CD14-positive monocyte (primary cell): ENCODE results near the gene KCNQ1OT1. TPM values are rescaled to one million over a fixed set of nuclear protein-coding genes. Genes with fewer than 3 reads are reported as not detected.

Experiments
- DNase-seq, 3 donors: peaks; one replicate each; pipeline ENCODE4 v3.0.0-alpha.2; 2011 to 2022
- H2AFZ ChIP-seq: 2 replicates; pipeline ENCODE4 v1.6.0; 2012; ENCODE audit warnings: mild to moderate bottlenecking, low read depth, low read length, inconsistent platforms; ENCODE audit not compliant: insufficient read depth, poor library complexity, severe bottlenecking
- H3K27ac ChIP-seq, 2 donors: 1 replicate in 1 of 2; 2 replicates in 1 of 2; pipeline ENCODE4 v1.5.1; 2012 to 2013; ENCODE audit warnings: low read length in 2 of 2, control low read depth in 1 of 2, inconsistent platforms in 1 of 2, low read depth in 1 of 2, mild to moderate bottlenecking in 1 of 2
- H3K27me3 ChIP-seq, 2 donors: one replicate each; pipeline versions ENCODE4 v1.6.0 to v1.6.1; 2011 to 2013; ENCODE audit warnings: low read length in 2 of 2; ENCODE audit not compliant: control insufficient read depth in 2 of 2, insufficient read depth in 2 of 2
- H3K36me3 ChIP-seq, 2 donors: replicated peaks in 1 of 2; 1 replicate in 1 of 2; 2 replicates in 1 of 2; pipeline versions ENCODE4 v1.5.1 to v1.6.1; 2012 to 2013; ENCODE audit warnings: low read length in 2 of 2, control low read depth in 1 of 2, inconsistent platforms in 1 of 2, mild to moderate bottlenecking in 1 of 2; ENCODE audit not compliant: insufficient read depth in 2 of 2, control insufficient read depth in 1 of 2
- H3K4me1 ChIP-seq, 2 donors: 1 replicate in 1 of 2; 2 replicates in 1 of 2; pipeline versions ENCODE4 v1.5.1 to v1.6.1; 2012 to 2013; ENCODE audit warnings: low read length in 2 of 2, control low read depth in 1 of 2, inconsistent platforms in 1 of 2, mild to moderate bottlenecking in 1 of 2, moderate library complexity in 1 of 2; ENCODE audit not compliant: insufficient read depth in 2 of 2, control insufficient read depth in 1 of 2
- H3K4me2 ChIP-seq: replicated peaks from 2 replicates; pipeline ENCODE3; 2012; ENCODE audit warnings: low read length, moderate library complexity, mild to moderate bottlenecking; ENCODE audit not compliant: poor library complexity, severe bottlenecking; ENCODE audit errors: extremely low read depth
- H3K4me3 ChIP-seq, 3 experiments: fragments of 200-600 bp in 1 of 3; sonication (generic) in 1 of 3; replicated peaks in 1 of 3; 1 replicate in 2 of 3; 2 replicates in 1 of 3; pipeline ENCODE4 v1.5.1; 2011 to 2013; ENCODE audit warnings: low read length in 3 of 3, mild to moderate bottlenecking in 3 of 3, control low read depth in 2 of 3, low read depth in 2 of 3, inconsistent platforms in 1 of 3, moderate library complexity in 1 of 3
- H3K79me2 ChIP-seq: 2 replicates; pipeline ENCODE4 v1.6.0; 2012; ENCODE audit warnings: mild to moderate bottlenecking, control low read depth, inconsistent platforms, low read length, moderate library complexity; ENCODE audit not compliant: insufficient read depth
- H3K9ac ChIP-seq: 2 replicates; pipeline ENCODE4 v1.6.0; 2017; ENCODE audit warnings: low read length, mild to moderate bottlenecking; ENCODE audit not compliant: insufficient read depth, poor library complexity, severe bottlenecking
- H3K9me3 ChIP-seq, 2 donors: replicated peaks in 1 of 2; 1 replicate in 1 of 2; 2 replicates in 1 of 2; pipeline versions ENCODE4 v1.5.1 to v1.6.1; 2012 to 2013; ENCODE audit warnings: low read length in 2 of 2, control low read depth in 1 of 2; ENCODE audit not compliant: control insufficient read depth in 1 of 2, insufficient read depth in 1 of 2
- H4K20me1 ChIP-seq: 2 replicates; pipeline ENCODE4 v1.6.0; 2012; ENCODE audit warnings: mild to moderate bottlenecking, low read length, control low read depth, moderate library complexity; ENCODE audit not compliant: insufficient read depth
- H3K27ac Mint-ChIP-seq, 7 donors: one replicate each; pipeline ENCODE4 v1.8.0; 2020; ENCODE audit warnings: mild to moderate bottlenecking in 7 of 7, mixed read lengths in 7 of 7, moderate library complexity in 6 of 7, inconsistent platforms in 2 of 7
- H3K27me3 Mint-ChIP-seq, 3 donors: one replicate each; pipeline ENCODE4 v1.8.0; 2021 to 2022; ENCODE audit warnings: low read depth in 3 of 3, mild to moderate bottlenecking in 3 of 3, mixed read lengths in 3 of 3, moderate library complexity in 3 of 3, inconsistent platforms in 1 of 3
- H3K36me3 Mint-ChIP-seq, 2 donors: one replicate each; pipeline ENCODE4 v1.8.0; 2020; ENCODE audit warnings: mixed read lengths in 2 of 2, inconsistent platforms in 1 of 2, mild to moderate bottlenecking in 1 of 2
- H3K4me1 Mint-ChIP-seq: one replicate; pipeline ENCODE4 v1.8.0; 2020; ENCODE audit warnings: mild to moderate bottlenecking, mixed read lengths
- H3K4me3 Mint-ChIP-seq, 2 donors: one replicate each; pipeline ENCODE4 v1.8.0; 2020; ENCODE audit warnings: mild to moderate bottlenecking in 2 of 2, mixed read lengths in 2 of 2, moderate library complexity in 1 of 2
- H3K9me3 Mint-ChIP-seq, 7 donors: one replicate each; pipeline ENCODE4 v1.8.0; 2020 to 2022; ENCODE audit warnings: mixed read lengths in 7 of 7, mild to moderate bottlenecking in 6 of 7, moderate library complexity in 6 of 7, inconsistent platforms in 2 of 7
- CTCF ChIP-seq: fragments of 200-600 bp; IDR thresholded peaks from one replicate; pipeline ENCODE4 v1.8.0; 2022; ENCODE audit warnings: antibody characterized with exemption, mild to moderate bottlenecking
- WGBS: methylation state at CpG from one replicate; pipeline ENCODE4 v1.1.5; 2013; ENCODE audit warnings: missing lambda C conversion rate; ENCODE audit not compliant: insufficient coverage; 5-methylcytosine and 5-hydroxymethylcytosine counted together
- intact Hi-C, 2 donors: fragments of 100-400 bp; cut with micrococcal nuclease; formaldehyde crosslinking; loops; one replicate each; pipeline versions ENCODE4 v1.15.0 to v1.15.1; 2023
- polyA plus RNA-seq, 3 donors: library from polyadenylated mRNA; depleted of rRNA in 1 of 3; unstranded in 2 of 3; stranded (reverse) in 1 of 3; fragments of 300-500 nt in 2 of 3; fragments of >200 nt in 1 of 3; fragmentation: Illumina TruSeq in 2 of 3; gene quantifications; 1 replicate in 2 of 3; 2 replicates in 1 of 3; pipeline ENCODE4 v1.2.3, GENCODE V29; 2012 to 2021

Gene KCNQ1OT1
- polyA plus RNA-seq, 3 donors: 0.01 to 0.04 (median 0.03) TPM

DNA sequence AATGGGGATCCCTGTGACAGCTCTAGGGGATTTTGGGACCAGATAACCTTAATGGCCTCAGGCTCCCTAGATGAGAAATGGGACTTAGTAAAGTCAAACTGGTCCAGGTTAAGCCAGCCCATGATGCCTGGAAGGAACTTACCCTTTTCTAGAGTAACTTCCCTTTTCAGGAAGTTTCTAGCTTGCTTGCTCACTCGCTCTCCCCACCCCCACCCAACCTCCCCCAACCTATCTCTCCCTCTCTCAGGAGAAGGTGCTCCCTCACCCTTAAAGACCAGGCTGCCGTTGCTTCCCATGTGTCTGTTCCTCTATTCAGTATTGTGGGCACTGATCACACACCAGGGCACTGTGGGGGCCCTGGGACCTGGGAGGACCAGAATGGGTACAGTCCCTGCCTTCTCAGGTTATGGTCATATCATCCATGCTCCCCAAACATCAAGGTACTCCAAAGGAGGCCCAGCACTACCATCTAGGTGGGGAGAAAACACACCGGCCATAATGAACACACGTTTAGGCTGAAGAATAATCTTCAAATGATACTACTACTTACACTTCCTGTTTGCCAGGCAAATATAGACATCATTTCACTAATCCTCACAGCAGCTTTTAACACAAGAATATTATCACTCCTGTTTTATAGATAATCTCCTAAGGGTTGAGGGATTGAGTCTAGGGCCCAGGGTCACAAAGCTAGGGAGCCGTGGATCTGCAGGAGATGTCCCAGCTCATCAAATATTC is 18.2 kb downstream of the KCNQ1OT1 start:
- H3K36me3 ChIP-seq: peaks cover 21 to 49% of the 10 kb centered on the region in 2 donors
- no peaks in the 10 kb centered on the region for H3K27me3 ChIP-seq
- peaks cover 0 to 2% (median 0%) of the 10 kb centered on the region in 3 donors for H3K27me3 Mint-ChIP-seq
- TF ChIP-seq CTCF: no peak
- no peak overlapping the region for H2AFZ ChIP-seq
- H3K79me2 ChIP-seq: no peaks in the 10 kb centered on the region
- peak in 2 of 3 donors; percentile 27 to 34 for DNase-seq
- H3K9me3 ChIP-seq: no peaks in the 10 kb centered on the region
- H3K9me3 Mint-ChIP-seq: peaks cover 0 to 2% (median 0%) of the 10 kb centered on the region in 7 donors
- peaks cover 21 to 41% of the 10 kb centered on the region in 2 donors for H3K36me3 Mint-ChIP-seq
- WGBS: 33% methylated on average over 3 of the region's 5 CpGs
- H3K27ac Mint-ChIP-seq: peak overlapping the region in 6 of 7 donors; percentile 19 to 83 (median 56)
- H3K27ac ChIP-seq: peak overlapping the region in 1 of 2 donors; percentile 24
- H3K4me1 ChIP-seq: peaks cover 22 to 24% of the 10 kb centered on the region in 2 donors
- peak overlapping the region in 1 of 3 experiments; percentile 2 for H3K4me3 ChIP-seq
- H3K4me1 Mint-ChIP-seq: peaks cover 24% of the 10 kb centered on the region
- no peak overlapping the region for H3K4me3 Mint-ChIP-seq
- H3K9ac ChIP-seq: no peak overlapping the region
- H3K4me2 ChIP-seq: peak overlapping the region; percentile 17
- intact Hi-C loops: no loop called here
- peaks cover 68% of the 10 kb centered on the region for H4K20me1 ChIP-seq

DNA sequence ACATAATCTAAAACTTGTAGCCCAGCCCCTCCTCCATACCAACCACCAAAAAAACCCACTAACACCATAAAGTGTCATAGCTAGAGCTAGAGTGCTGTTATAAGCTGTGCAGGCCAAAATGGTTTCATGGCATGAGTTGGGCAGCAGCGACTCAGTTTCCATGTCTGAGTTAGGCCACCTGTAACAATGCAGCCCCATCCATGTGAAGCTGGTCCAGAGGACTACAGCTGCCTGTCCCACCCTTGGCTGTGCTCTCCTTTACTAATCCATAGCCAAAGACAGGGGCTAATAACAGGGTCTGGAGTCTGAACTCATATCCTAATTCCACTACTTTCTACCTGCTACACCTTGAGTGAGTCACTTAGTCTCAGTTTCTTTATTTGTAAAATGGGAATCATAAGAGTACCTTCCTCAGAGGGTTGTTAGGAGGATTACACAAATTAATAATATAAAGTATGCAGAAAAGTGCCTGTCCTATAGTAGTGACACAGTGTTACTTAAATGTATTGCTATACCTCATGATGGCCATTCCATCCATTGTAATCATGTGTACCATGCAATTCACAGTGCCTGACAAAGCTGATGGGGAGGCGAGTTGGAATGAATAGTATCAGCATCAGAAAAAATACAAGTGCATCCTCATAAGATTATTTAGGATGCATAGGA is 20.6 kb downstream of the KCNQ1OT1 start:
- peaks cover 0 to 2% (median 0%) of the 10 kb centered on the region in 3 donors for H3K27me3 Mint-ChIP-seq
- H3K4me2 ChIP-seq: no peak overlapping the region
- H3K36me3 ChIP-seq: peaks cover 5 to 25% of the 10 kb centered on the region in 2 donors
- peaks cover 32% of the 10 kb centered on the region for H3K4me1 Mint-ChIP-seq
- no peak overlapping the region for H3K4me3 Mint-ChIP-seq
- H3K36me3 Mint-ChIP-seq: peaks cover 9 to 40% of the 10 kb centered on the region in 2 donors
- H3K27me3 ChIP-seq: no peaks in the 10 kb centered on the region
- H3K4me3 ChIP-seq: no peak overlapping the region
- H3K79me2 ChIP-seq: no peaks in the 10 kb centered on the region
- no peak for DNase-seq
- WGBS: 91% methylated on average over 1 of the region's 2 CpGs
- no peak overlapping the region for H3K9ac ChIP-seq
- peaks cover 70% of the 10 kb centered on the region for H4K20me1 ChIP-seq
- no peaks in the 10 kb centered on the region for H3K9me3 Mint-ChIP-seq
- no peak overlapping the region for H2AFZ ChIP-seq
- H3K4me1 ChIP-seq: peaks cover 28 to 31% of the 10 kb centered on the region in 2 donors
- intact Hi-C loops: no loop called here
- no peak overlapping the region for H3K27ac ChIP-seq
- no peaks in the 10 kb centered on the region for H3K9me3 ChIP-seq
- no peak overlapping the region for H3K27ac Mint-ChIP-seq
- no peak for TF ChIP-seq CTCF
